A673 (cell line): Measurements from ENCODE around the gene NEDD4. TPM values are rescaled to one million over a fixed set of nuclear protein-coding genes. Genes with fewer than 3 reads are reported as not detected.

Experiments used
- BruUV-seq: library from RNA; stranded (reverse); fragments of 400-500 nt; replicated peaks from 2 replicates; lab custom pipeline; 2021; lab: Mats Ljungman, UMichigan
- CTCF ChIA-PET: fragments of 300-600 bp; sonication (Branson Sonifier 250); formaldehyde crosslinking; loops from one replicate; lab custom pipeline; 2022; ENCODE audit warnings: antibody characterized with exemption; lab: Charles Lee
- POLR2A ChIA-PET: fragments of 300-600 bp; sonication (Branson Sonifier 250); formaldehyde crosslinking; loops from one replicate; lab custom pipeline; 2022; ENCODE audit warnings: antibody characterized with exemption; ENCODE audit not compliant: low non-redundant PET; lab: Charles Lee
- DNase-seq: peaks from one replicate; pipeline ENCODE4 v3.0.0-alpha.2; 2015; ENCODE audit warnings: low spot score
- H3K27ac ChIP-seq: fragments of 200-600 bp; sonication (generic); 2 replicates; pipeline ENCODE4 v1.5.1; 2016; ENCODE audit warnings: mixed run types, low read depth, mild to moderate bottlenecking, mixed read lengths, antibody characterized with exemption, low read length; ENCODE audit not compliant: poor library complexity, severe bottlenecking
- H3K27me3 ChIP-seq: fragments of 200-600 bp; sonication (generic); replicated peaks from 2 replicates; pipeline ENCODE4 v1.6.1; 2017; ENCODE audit warnings: mixed run types, low read depth, mild to moderate bottlenecking, mixed read lengths, antibody characterized with exemption, low read length; ENCODE audit not compliant: insufficient read depth, poor library complexity
- H3K36me3 ChIP-seq: fragments of 200-600 bp; sonication (generic); 2 replicates; pipeline ENCODE4 v1.6.1; 2016; ENCODE audit warnings: mixed run types, mild to moderate bottlenecking, mixed read lengths, antibody characterized with exemption, low read length; ENCODE audit not compliant: insufficient read depth, poor library complexity, severe bottlenecking
- H3K4me1 ChIP-seq: fragments of 200-600 bp; sonication (generic); 2 replicates; pipeline ENCODE4 v1.6.1; 2017; ENCODE audit warnings: mixed run types, mild to moderate bottlenecking, mixed read lengths, antibody characterized with exemption, low read length; ENCODE audit not compliant: insufficient read depth, poor library complexity, severe bottlenecking
- H3K4me3 ChIP-seq: fragments of 200-600 bp; sonication (generic); 2 replicates; pipeline ENCODE4 v1.5.1; 2016; ENCODE audit warnings: low read depth, mixed run types, mild to moderate bottlenecking, mixed read lengths, low read length; ENCODE audit not compliant: poor library complexity, severe bottlenecking
- H3K9me3 ChIP-seq: fragments of 200-600 bp; sonication (generic); 2 replicates; pipeline ENCODE4 v1.6.1; 2016; ENCODE audit warnings: mixed run types, low read depth, mild to moderate bottlenecking, mixed read lengths, antibody characterized with exemption, low read length; ENCODE audit not compliant: poor library complexity, severe bottlenecking
- EZH2 ChIP-seq: fragments of 200-600 bp; sonication (generic); IDR thresholded peaks from 2 replicates; pipeline ENCODE4 v1.6.1; 2017; ENCODE audit warnings: borderline replicate concordance, low read depth, mild to moderate bottlenecking, mixed read lengths, antibody characterized with exemption, low read length; ENCODE audit not compliant: poor library complexity, severe bottlenecking
- intact Hi-C: fragments of 100-400 bp; cut with micrococcal nuclease; formaldehyde crosslinking; loops from one replicate; pipeline ENCODE4 v1.10.0; 2022; ENCODE audit not compliant: unreplicated experiment
- total RNA-seq: library from RNA; stranded (reverse); gene quantifications from 2 replicates; pipeline ENCODE4 v1.2.3, GENCODE V29; 2021
- TF ChIP-seq, protein P1 (sequence below): fragments of 300-800, 200-600 bp; sonication (generic); conservative IDR thresholded peaks from 2 replicates; pipeline ENCODE4 v1.5.1; 2017; ENCODE audit warnings: low read depth, mild to moderate bottlenecking, antibody characterized with exemption, low read length, moderate library complexity, mixed read lengths

The NEDD4 gene
- total RNA-seq, 1 experiment from 2014 or later: 23.1 TPM

DNA sequence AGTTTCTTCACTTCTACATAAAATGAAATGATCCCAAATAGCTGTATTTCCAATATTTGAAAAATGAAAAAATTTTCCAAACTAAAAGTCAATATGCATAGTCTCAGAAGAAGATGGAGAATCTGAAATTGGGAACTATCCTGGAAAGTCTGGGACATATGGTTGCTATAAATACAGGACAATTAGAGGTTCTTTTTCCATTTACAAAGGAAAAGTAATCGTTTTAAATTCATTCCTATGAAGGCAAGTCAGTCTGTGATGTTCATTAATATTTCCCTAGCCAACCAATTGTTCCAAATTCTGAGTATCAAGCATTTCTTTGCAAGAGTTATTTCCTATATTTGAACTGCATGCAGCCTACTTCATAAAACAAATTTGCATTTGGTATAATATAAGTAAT is 102.2 kb downstream of the NEDD4 start:
- Histone ChIP-seq H3K4me3 (no peak overlapping the region), H3K4me1 (no peaks in the 10 kb centered on the region), H3K27ac (no peak overlapping the region), H3K9me3 (no peaks in the 10 kb centered on the region), H3K36me3 (no peaks in the 10 kb centered on the region), H3K27me3 (no peaks in the 10 kb centered on the region)
- no peak for DNase-seq
- BruUV-seq: no TSS peak
- ChIA-PET CTCF (no interaction called here), POLR2A (no interaction called here)
- TF ChIP-seq, protein P1, sequence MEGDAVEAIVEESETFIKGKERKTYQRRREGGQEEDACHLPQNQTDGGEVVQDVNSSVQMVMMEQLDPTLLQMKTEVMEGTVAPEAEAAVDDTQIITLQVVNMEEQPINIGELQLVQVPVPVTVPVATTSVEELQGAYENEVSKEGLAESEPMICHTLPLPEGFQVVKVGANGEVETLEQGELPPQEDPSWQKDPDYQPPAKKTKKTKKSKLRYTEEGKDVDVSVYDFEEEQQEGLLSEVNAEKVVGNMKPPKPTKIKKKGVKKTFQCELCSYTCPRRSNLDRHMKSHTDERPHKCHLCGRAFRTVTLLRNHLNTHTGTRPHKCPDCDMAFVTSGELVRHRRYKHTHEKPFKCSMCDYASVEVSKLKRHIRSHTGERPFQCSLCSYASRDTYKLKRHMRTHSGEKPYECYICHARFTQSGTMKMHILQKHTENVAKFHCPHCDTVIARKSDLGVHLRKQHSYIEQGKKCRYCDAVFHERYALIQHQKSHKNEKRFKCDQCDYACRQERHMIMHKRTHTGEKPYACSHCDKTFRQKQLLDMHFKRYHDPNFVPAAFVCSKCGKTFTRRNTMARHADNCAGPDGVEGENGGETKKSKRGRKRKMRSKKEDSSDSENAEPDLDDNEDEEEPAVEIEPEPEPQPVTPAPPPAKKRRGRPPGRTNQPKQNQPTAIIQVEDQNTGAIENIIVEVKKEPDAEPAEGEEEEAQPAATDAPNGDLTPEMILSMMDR: no peak
- TF ChIP-seq EZH2: no peak
- intact Hi-C loops: no loop called here

DNA sequence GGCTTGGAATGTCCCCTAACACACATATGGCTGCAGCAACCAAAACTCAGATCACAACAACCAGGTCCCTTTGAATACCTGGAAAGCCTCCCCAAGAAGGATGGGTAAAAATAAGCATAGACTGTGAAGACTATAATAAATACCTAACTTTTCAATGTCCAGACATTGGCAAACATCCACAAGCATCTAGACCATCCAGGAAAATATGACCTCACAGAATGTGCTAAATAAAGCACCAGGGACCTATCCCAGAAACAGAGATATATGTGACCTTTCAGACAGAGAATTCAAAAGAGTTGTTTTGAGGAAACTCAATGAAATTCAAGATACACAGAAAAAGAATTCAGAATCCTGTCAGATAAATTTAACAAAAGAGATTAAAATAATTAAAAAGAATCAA is 109.2 kb downstream of the NEDD4 start:
- no peak for DNase-seq
- POLR2A ChIA-PET: no interaction called here

DNA sequence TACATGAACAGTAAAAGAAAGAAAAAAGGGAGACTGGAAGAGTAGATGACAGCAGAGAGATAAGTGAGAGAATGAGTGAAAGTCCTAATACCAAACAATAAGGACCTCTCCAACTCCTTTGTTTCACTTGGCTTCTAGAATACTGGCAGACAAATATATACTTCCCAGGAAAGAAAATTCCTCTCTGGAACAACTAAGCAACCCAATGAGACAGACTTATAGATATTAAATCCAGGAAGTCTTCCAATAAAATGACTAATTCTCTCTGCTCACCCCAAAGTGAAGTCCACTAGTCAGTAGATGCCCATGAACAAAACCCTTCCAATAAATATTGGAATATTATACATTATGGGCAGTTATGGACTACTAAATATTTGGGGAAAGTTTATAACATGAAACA is 114.2 kb downstream of the NEDD4 start:
- intact Hi-C loops: no loop called here
- ChIA-PET POLR2A (no interaction called here), CTCF (no interaction called here)
- Histone ChIP-seq H3K4me3 (no peak overlapping the region), H3K27ac (no peak overlapping the region), H3K36me3 (no peaks in the 10 kb centered on the region), H3K27me3 (no peaks in the 10 kb centered on the region), H3K4me1 (no peaks in the 10 kb centered on the region), H3K9me3 (no peaks in the 10 kb centered on the region)
- no TSS peak for BruUV-seq
- no peak for DNase-seq
- TF ChIP-seq EZH2: no peak
- TF ChIP-seq, protein P1: no peak

More for the DNA sequence above, 109.2 kb downstream of the NEDD4 start:
- BruUV-seq: no TSS peak
- CTCF ChIA-PET: no interaction called here
- H3K27ac ChIP-seq: no peak overlapping the region
- TF ChIP-seq, protein P1: no peak
- TF ChIP-seq EZH2: no peak
- intact Hi-C loops: no loop called here
- no peak overlapping the region for H3K4me3 ChIP-seq
- H3K36me3 ChIP-seq: no peaks in the 10 kb centered on the region
- no peaks in the 10 kb centered on the region for H3K9me3 ChIP-seq
- no peaks in the 10 kb centered on the region for H3K27me3 ChIP-seq
- H3K4me1 ChIP-seq: no peaks in the 10 kb centered on the region
